Measurements from ENCODE around the gene TUBGCP3. TPM values are rescaled to one million over a fixed set of nuclear protein-coding genes. Genes with fewer than 3 reads are reported as not detected.

TUBGCP3 gene
- total RNA-seq, 2 experiments from 2014 or later: 30.6 to 31.3 TPM

GRCh38 chr13:112450118-112450903 lies 137.6 kb downstream of the TUBGCP3 start:
- no peaks in the 10 kb centered on the region for H3K9me3 Mint-ChIP-seq
- no peak for TF ChIP-seq CTCF (IDR thresholded peaks at IDR 0.05)
- H3K27me3 ChIP-seq (ENCODE audit: control insufficient read depth in 1 of 2, insufficient read depth in 2 of 2, low read length in 2 of 2): peaks cover 2 to 5% of the 10 kb centered on the region in 2 experiments
- intact Hi-C loops (cut with DNase I, micrococcal nuclease): no loop called here
- no peak overlapping the region for H3K27ac Mint-ChIP-seq
- no peaks in the 10 kb centered on the region for H3K36me3 Mint-ChIP-seq (ENCODE audit: low read depth)
- ATAC-seq (ENCODE audit: poor library complexity): no peak
- no peak overlapping the region for H3K4me3 Mint-ChIP-seq
- ChIA-PET CTCF (no interaction called here), POLR2A (no interaction called here)
- DNase-seq: no peak
- H3K27me3 Mint-ChIP-seq: peaks cover 21% of the 10 kb centered on the region
- no peaks in the 10 kb centered on the region for H3K4me1 ChIP-seq (ENCODE audit: insufficient read depth, low read length)
- H3K36me3 ChIP-seq (ENCODE audit: insufficient read depth, low read length): no peaks in the 10 kb centered on the region
- H3K9me3 ChIP-seq (ENCODE audit: control insufficient read depth in 1 of 2, insufficient read depth in 1 of 2, low read length in 2 of 2): peaks cover 0 to 22% of the 10 kb centered on the region in 2 experiments
- H3K4me1 Mint-ChIP-seq (ENCODE audit: low read depth): no peaks in the 10 kb centered on the region
- no peak overlapping the region for H3K4me3 ChIP-seq (ENCODE audit: low read length)
- no peak overlapping the region for H3K27ac ChIP-seq (ENCODE audit: low read depth in 1 of 2, low read length in 2 of 2)

GRCh38 chr13:112449545-112449930 lies 138.4 kb downstream of the TUBGCP3 start:
- Mint-ChIP-seq H3K27me3 (peaks cover 21% of the 10 kb centered on the region), H3K4me1 (ENCODE audit: low read depth) (no peaks in the 10 kb centered on the region), H3K36me3 (ENCODE audit: low read depth) (no peaks in the 10 kb centered on the region), H3K9me3 (no peaks in the 10 kb centered on the region), H3K27ac (no peak overlapping the region), H3K4me3 (no peak overlapping the region)
- TF ChIP-seq CTCF (IDR thresholded peaks at IDR 0.05): no peak
- CTCF ChIA-PET: no interaction called here
- no peak overlapping the region for H3K4me3 ChIP-seq (ENCODE audit: low read length)
- ATAC-seq (ENCODE audit: poor library complexity): no peak
- H3K36me3 ChIP-seq (ENCODE audit: insufficient read depth, low read length): no peaks in the 10 kb centered on the region
- H3K27ac ChIP-seq (ENCODE audit: low read depth in 1 of 2, low read length in 2 of 2): no peak overlapping the region
- intact Hi-C loops (cut with DNase I, micrococcal nuclease): no loop called here
- H3K9me3 ChIP-seq (ENCODE audit: control insufficient read depth in 1 of 2, insufficient read depth in 1 of 2, low read length in 2 of 2): peaks cover 0 to 18% of the 10 kb centered on the region in 2 experiments
- no peak for DNase-seq
- H3K4me1 ChIP-seq (ENCODE audit: insufficient read depth, low read length): no peaks in the 10 kb centered on the region
- POLR2A ChIA-PET: no interaction called here
- peaks cover 2 to 5% of the 10 kb centered on the region in 2 experiments for H3K27me3 ChIP-seq (ENCODE audit: control insufficient read depth in 1 of 2, insufficient read depth in 2 of 2, low read length in 2 of 2)

- ATAC-seq (ENCODE audit: poor library complexity) (no peak), DNase-seq (no peak)
- intact Hi-C loops (cut with DNase I, micrococcal nuclease): no loop called here
- Mint-ChIP-seq H3K27ac (no peak overlapping the region), H3K4me3 (no peak overlapping the region), H3K27me3 (peaks cover 24% of the 10 kb centered on the region), H3K4me1 (ENCODE audit: low read depth) (no peaks in the 10 kb centered on the region), H3K36me3 (ENCODE audit: low read depth) (no peaks in the 10 kb centered on the region), H3K9me3 (no peaks in the 10 kb centered on the region)
- peaks cover 0 to 13% of the 10 kb centered on the region in 2 experiments for H3K9me3 ChIP-seq (ENCODE audit: control insufficient read depth in 1 of 2, insufficient read depth in 1 of 2, low read length in 2 of 2)
- no peak for TF ChIP-seq CTCF (IDR thresholded peaks at IDR 0.05)
- no peaks in the 10 kb centered on the region for H3K4me1 ChIP-seq (ENCODE audit: insufficient read depth, low read length)
- ChIA-PET CTCF (no interaction called here), POLR2A (no interaction called here)
- no peak overlapping the region for H3K4me3 ChIP-seq (ENCODE audit: low read length)
- no peaks in the 10 kb centered on the region for H3K36me3 ChIP-seq (ENCODE audit: insufficient read depth, low read length)
- H3K27ac ChIP-seq (ENCODE audit: low read depth in 1 of 2, low read length in 2 of 2): no peak overlapping the region
- peaks cover 6% of the 10 kb centered on the region in 2 experiments for H3K27me3 ChIP-seq (ENCODE audit: control insufficient read depth in 1 of 2, insufficient read depth in 2 of 2, low read length in 2 of 2)
Observed at GRCh38 chr13:112448621-112449544, 139.1 kb downstream of the TUBGCP3 start.
